Lung (tissue), 12 donors: ENCODE measurements around the gene CDCA4. TPM values are rescaled to one million over a fixed set of nuclear protein-coding genes. Genes with fewer than 3 reads are reported as not detected.
A peak's percentile ranks its signal among the peaks of the same experiment; 100 is the strongest.

Source experiments
- ATAC-seq: fragments of 200-7000 bp; cut with Tn5 transposase; one replicate; pipeline ENCODE4 v1.9.1; 2020; ENCODE audit warnings: moderate number of reproducible peaks; ENCODE audit not compliant: insufficient read depth, low FRiP score
- DNase-seq, 3 donors: peaks; one replicate each; pipeline ENCODE4 v3.0.0-alpha.2; 2013 to 2017
- H3K27ac ChIP-seq, 2 donors: one replicate each; pipeline ENCODE4 v1.5.1; 2013; ENCODE audit warnings: mild to moderate bottlenecking in 2 of 2, moderate library complexity in 2 of 2, control low read depth in 1 of 2, inconsistent platforms in 1 of 2, low read depth in 1 of 2, low read length in 1 of 2
- H3K27me3 ChIP-seq, 3 donors: one replicate each; pipeline ENCODE4 v1.5.1; 2013; ENCODE audit warnings: low read length in 2 of 3; ENCODE audit not compliant: control insufficient read depth in 3 of 3, insufficient read depth in 3 of 3
- H3K36me3 ChIP-seq, 4 donors: one replicate each; pipeline ENCODE4 v1.5.1; 2013; ENCODE audit warnings: low read length in 4 of 4, mild to moderate bottlenecking in 1 of 4, moderate library complexity in 1 of 4; ENCODE audit not compliant: control insufficient read depth in 4 of 4, insufficient read depth in 4 of 4
- H3K4me1 ChIP-seq, 5 donors: one replicate each; pipeline ENCODE4 v1.5.1; 2013; ENCODE audit warnings: low read length in 5 of 5, mild to moderate bottlenecking in 2 of 5, moderate library complexity in 1 of 5; ENCODE audit not compliant: control insufficient read depth in 5 of 5, insufficient read depth in 5 of 5
- H3K4me3 ChIP-seq: one replicate; pipeline ENCODE4 v1.5.1; 2013; ENCODE audit warnings: mild to moderate bottlenecking, control low read depth, moderate library complexity
- H3K9ac ChIP-seq, 2 donors: one replicate each; pipeline ENCODE4 v1.5.1; 2013; ENCODE audit warnings: low read length in 2 of 2, control low read depth in 1 of 2; ENCODE audit not compliant: insufficient read depth in 1 of 2
- H3K9me3 ChIP-seq, 4 donors: one replicate each; pipeline ENCODE4 v1.5.1; 2013; ENCODE audit warnings: low read length in 3 of 4, mild to moderate bottlenecking in 1 of 4, moderate library complexity in 1 of 4; ENCODE audit not compliant: control insufficient read depth in 4 of 4, insufficient read depth in 3 of 4
- CTCF ChIP-seq: IDR thresholded peaks from 2 replicates; pipeline ENCODE4 v1.5.1; 2012; ENCODE audit warnings: mild to moderate bottlenecking; ENCODE audit errors: control extremely low read depth, extremely low read depth
- WGBS, 2 donors: extraction: QIAGEN DNeasy Blood & Tissue Kit; methylation state at CpG; one replicate each; pipeline ENCODE4 v1.1.7; 2013; 5-methylcytosine and 5-hydroxymethylcytosine counted together
- polyA plus RNA-seq, 2 donors: library from polyadenylated mRNA; stranded (reverse); fragments of 200-250 nt; gene quantifications; one replicate each; pipeline ENCODE4 v1.2.1, GENCODE V29; 2013
- total RNA-seq, 2 donors: library from RNA; depleted of rRNA in 1 of 2; stranded (reverse); fragments of >200 nt in 1 of 2; gene quantifications; one replicate each; pipeline ENCODE4 v1.2.1, GENCODE V29; 2014 to 2021
- donor health status: control.
- donor health status: control.
- donor health status: Bipolar disorder and iron deficiency.
- donor health status: healthy.
- donor health status: DM: yes; HTN: yes; CAD: no.

The CDCA4 gene
- total and polyA plus RNA-seq, 4 donors = 7.5 to 9.8 (median 8.2) TPM

GRCh38 chr14:104986487-104987164 lies 34.3 kb downstream of the CDCA4 start:
- 60 to 67% methylated on average over 19 of the region's 19 CpGs for WGBS, 2 donors
- Histone ChIP-seq H3K4me1 (peaks cover 0 to 9% (median 3%) of the 10 kb centered on the region in 5 donors), H3K36me3 (peaks cover 0 to 4% (median under 1%) of the 10 kb centered on the region in 4 donors), H3K27me3 (no peaks in the 10 kb centered on the region), H3K9ac (peak overlapping the region; percentile 37 to 47), H3K4me3 (no peak overlapping the region), H3K9me3 (no peaks in the 10 kb centered on the region), H3K27ac (peak overlapping the region in 1 of 2 donors; percentile 83)
- ATAC-seq (no peak), DNase-seq (no peak)
- TF ChIP-seq CTCF = no peak

- WGBS, 2 donors = 2 to 3% methylated on average over 62 to 77 of the region's 77 CpGs
- H3K27me3 ChIP-seq = no peaks in the 10 kb centered on the region
- H3K36me3 ChIP-seq = peaks cover 0 to 2% (median 0%) of the 10 kb centered on the region in 4 donors
- peak within 1 kb of the TSS; percentile 65 for H3K4me3 ChIP-seq
- ATAC-seq = peak; percentile 95
- peaks cover 0 to 9% (median 3%) of the 10 kb centered on the region in 5 donors for H3K4me1 ChIP-seq
- H3K9ac ChIP-seq = peak within 1 kb of the TSS; percentile 37 to 47
- peak within 1 kb of the TSS; percentile 26 to 83 for H3K27ac ChIP-seq
- H3K9me3 ChIP-seq = no peaks in the 10 kb centered on the region
- DNase-seq = peak; percentile 93 to 96 (median 95)
- no peak for TF ChIP-seq CTCF
Measured at GRCh38 chr14:104985675-104986486, 35.0 kb downstream of the CDCA4 start, which contains the start of gene CLBA1. Gene CLBA1, plus strand, starts transcription at chr14:104985788. Its CDS starts 644 bp downstream, at chr14:104986432.

- no peak overlapping the region for H3K9ac ChIP-seq
- H3K27ac ChIP-seq = peak overlapping the region in 1 of 2 donors; percentile 8
- ATAC-seq (no peak), DNase-seq (no peak)
- H3K4me1 ChIP-seq = peaks cover 0 to 13% (median 3%) of the 10 kb centered on the region in 5 donors
- H3K36me3 ChIP-seq = peaks cover 0 to 2% (median 0%) of the 10 kb centered on the region in 4 donors
- H3K9me3 ChIP-seq = no peaks in the 10 kb centered on the region
- H3K4me3 ChIP-seq = no peak overlapping the region
- no peaks in the 10 kb centered on the region for H3K27me3 ChIP-seq
- WGBS, 2 donors = 92 to 95% methylated on average over 15 of the region's 15 CpGs
- TF ChIP-seq CTCF = no peak
Measured at GRCh38 chr14:104984056-104984894, 36.6 kb downstream of the CDCA4 start.
